ENCODE data around the gene CABP5.
"Not testable (repeated sequence)": the region's sequence is repeated elsewhere in the genome, so short reads cannot be mapped to it uniquely, and the experiment has no call there.

Gene CABP5

DNA sequence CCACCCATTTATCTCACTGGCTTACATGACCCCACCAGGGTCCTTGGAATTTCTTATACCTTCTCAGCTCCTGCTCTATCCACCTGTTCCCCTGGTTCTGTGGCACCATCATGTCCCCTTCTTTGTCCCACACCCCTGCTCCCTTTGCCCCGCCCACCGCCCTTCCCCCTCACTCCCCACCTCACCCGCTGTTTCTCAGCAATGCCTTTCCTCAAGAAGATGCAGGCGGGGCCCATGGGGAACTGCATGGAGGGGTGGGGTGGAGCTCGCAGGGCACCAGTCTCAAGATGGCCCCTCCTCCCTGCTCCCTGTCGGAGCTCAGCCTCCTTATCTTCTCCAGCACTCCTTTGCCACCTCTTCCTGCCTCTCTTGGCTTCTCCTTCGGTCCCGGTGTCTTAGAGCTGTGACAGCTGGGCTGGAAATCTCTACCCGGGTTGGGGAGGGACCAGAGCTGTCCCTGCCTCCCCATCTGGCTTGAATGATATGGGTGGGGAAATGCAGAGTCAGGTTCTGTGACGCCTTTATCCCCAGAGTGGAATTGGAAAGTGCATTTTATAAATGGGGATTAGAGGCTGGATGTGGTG, at the start of gene CABP5:
CABP5 (minus strand) TSS at position 405 of the 584 bp plus-strand sequence; CDS start at position 248, 157 bp downstream.
- Histone ChIP-seq H3K9me3 (ENCODE audit: control insufficient read depth, insufficient read depth, low read length) (no peaks in the 10 kb centered on the region), H3K9ac (ENCODE audit: low read depth, low read length) (no peak within 1 kb of the TSS), H3K4me1 (ENCODE audit: control insufficient read depth, insufficient read depth, low read length) (no peaks in the 10 kb centered on the region), H3K4me3 (ENCODE audit: low read depth, low read length) (no peak within 1 kb of the TSS), H3K36me3 (ENCODE audit: control insufficient read depth, insufficient read depth, low read length) (no peaks in the 10 kb centered on the region), H3K27me3 (ENCODE audit: control insufficient read depth, insufficient read depth, low read length) (no peaks in the 10 kb centered on the region)

GRCh38 chr19:48091111-48091718, 47.3 kb upstream of the CABP5 start:
- not testable (repeated sequence) for H3K9ac ChIP-seq (ENCODE audit: low read depth, low read length); H3K36me3 ChIP-seq (ENCODE audit: control insufficient read depth, insufficient read depth, low read length); H3K27me3 ChIP-seq (ENCODE audit: control insufficient read depth, insufficient read depth, low read length); H3K4me1 ChIP-seq (ENCODE audit: control insufficient read depth, insufficient read depth, low read length); H3K9me3 ChIP-seq (ENCODE audit: control insufficient read depth, insufficient read depth, low read length); H3K4me3 ChIP-seq (ENCODE audit: low read depth, low read length)

DNA sequence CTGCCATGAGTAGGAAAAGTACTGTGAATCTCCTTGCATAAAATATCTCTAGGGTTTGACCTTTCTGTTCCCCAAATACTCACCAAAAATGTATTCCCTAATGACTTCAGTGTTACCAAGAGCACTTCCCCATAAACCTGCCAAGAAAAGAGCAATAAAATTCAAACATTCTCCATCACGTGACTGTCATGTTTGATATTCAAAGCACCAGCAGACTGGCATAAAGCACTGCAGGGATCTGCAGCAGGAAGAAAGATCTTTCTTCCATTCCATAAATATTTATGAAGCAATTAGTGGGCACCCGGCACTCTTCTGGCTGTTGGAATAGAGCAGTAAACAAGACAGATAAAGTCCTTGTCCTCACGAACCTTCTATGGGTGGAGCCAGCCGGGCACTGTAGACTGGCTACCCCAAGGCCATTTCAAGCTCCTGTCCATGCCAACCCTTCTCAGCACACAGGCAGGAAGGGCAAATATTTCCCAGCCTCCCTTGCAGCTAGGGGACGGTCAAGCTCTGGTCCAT, 46.5 kb upstream of the CABP5 start:
- no peaks in the 10 kb centered on the region for H3K9me3 ChIP-seq (ENCODE audit: control insufficient read depth, insufficient read depth, low read length)
- no peak overlapping the region for H3K9ac ChIP-seq (ENCODE audit: low read depth, low read length)
- H3K36me3 ChIP-seq (ENCODE audit: control insufficient read depth, insufficient read depth, low read length): no peaks in the 10 kb centered on the region
- H3K4me1 ChIP-seq (ENCODE audit: control insufficient read depth, insufficient read depth, low read length): no peaks in the 10 kb centered on the region
- no peaks in the 10 kb centered on the region for H3K27me3 ChIP-seq (ENCODE audit: control insufficient read depth, insufficient read depth, low read length)
- H3K4me3 ChIP-seq (ENCODE audit: low read depth, low read length): no peak overlapping the region

- H3K4me3 ChIP-seq (ENCODE audit: low read depth, low read length); H3K9ac ChIP-seq (ENCODE audit: low read depth, low read length); H3K27me3 ChIP-seq (ENCODE audit: control insufficient read depth, insufficient read depth, low read length); H3K4me1 ChIP-seq (ENCODE audit: control insufficient read depth, insufficient read depth, low read length); H3K9me3 ChIP-seq (ENCODE audit: control insufficient read depth, insufficient read depth, low read length); H3K36me3 ChIP-seq (ENCODE audit: control insufficient read depth, insufficient read depth, low read length): not testable (repeated sequence)
These were observed 45.1 kb upstream of the CABP5 start for GRCh38 chr19:48088991-48089390.

DNA sequence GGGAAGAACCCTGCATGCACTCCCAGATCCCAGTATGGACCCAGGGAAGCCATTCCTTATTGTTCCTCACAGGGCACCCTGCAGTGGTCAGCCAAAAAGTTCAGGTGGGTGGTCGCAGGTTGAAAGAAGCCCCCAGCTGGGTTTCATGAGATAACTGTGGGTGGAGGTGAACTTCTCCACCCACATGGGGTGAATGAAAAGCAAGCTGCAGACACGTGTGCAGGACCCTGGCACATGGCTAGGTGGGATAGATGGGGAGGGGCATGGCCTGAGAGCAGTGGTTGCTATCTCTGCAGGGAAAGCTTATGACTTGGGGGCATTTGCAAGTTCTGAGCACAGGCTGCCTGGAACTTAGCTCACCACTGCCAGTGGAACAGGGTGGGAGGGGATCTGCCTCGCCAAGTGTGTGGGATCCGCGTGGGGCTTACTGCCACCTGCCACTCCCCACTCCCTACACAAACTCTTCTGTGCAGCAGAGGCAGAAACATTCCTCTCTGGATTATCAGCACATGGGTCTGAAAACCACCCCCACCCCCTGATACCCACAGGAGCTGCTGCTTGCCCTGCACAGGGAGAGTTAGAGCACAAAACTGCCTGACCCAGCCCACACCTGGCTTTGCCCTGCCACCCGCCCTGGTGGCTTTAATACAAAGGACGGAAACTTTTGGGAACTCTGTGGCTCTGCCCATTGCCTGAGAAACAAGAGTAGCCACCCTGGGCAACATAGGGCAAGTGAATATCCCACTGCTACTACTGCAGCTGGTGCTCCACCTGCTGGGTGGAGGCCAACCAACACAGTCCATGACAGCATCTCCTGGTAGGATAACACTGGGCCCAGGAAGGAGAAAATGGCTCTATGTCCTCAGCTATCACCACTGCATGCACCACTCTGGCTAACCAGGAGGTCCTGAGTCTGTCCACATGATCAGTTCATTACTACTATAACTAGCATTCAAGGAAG, 42.3 kb upstream of the CABP5 start:
- Histone ChIP-seq H3K4me1 (ENCODE audit: control insufficient read depth, insufficient read depth, low read length) (no peaks in the 10 kb centered on the region), H3K9me3 (ENCODE audit: control insufficient read depth, insufficient read depth, low read length) (no peaks in the 10 kb centered on the region), H3K4me3 (ENCODE audit: low read depth, low read length) (no peak overlapping the region), H3K36me3 (ENCODE audit: control insufficient read depth, insufficient read depth, low read length) (no peaks in the 10 kb centered on the region), H3K9ac (ENCODE audit: low read depth, low read length) (no peak overlapping the region), H3K27me3 (ENCODE audit: control insufficient read depth, insufficient read depth, low read length) (no peaks in the 10 kb centered on the region)

- Histone ChIP-seq H3K27me3 (ENCODE audit: control insufficient read depth, insufficient read depth, low read length) (no peaks in the 10 kb centered on the region), H3K9me3 (ENCODE audit: control insufficient read depth, insufficient read depth, low read length) (no peaks in the 10 kb centered on the region), H3K4me3 (ENCODE audit: low read depth, low read length) (no peak overlapping the region), H3K36me3 (ENCODE audit: control insufficient read depth, insufficient read depth, low read length) (no peaks in the 10 kb centered on the region), H3K4me1 (ENCODE audit: control insufficient read depth, insufficient read depth, low read length) (no peaks in the 10 kb centered on the region), H3K9ac (ENCODE audit: low read depth, low read length) (no peak overlapping the region)
These were observed 41.2 kb upstream of the CABP5 start for GRCh38 chr19:48085076-48085475.

DNA sequence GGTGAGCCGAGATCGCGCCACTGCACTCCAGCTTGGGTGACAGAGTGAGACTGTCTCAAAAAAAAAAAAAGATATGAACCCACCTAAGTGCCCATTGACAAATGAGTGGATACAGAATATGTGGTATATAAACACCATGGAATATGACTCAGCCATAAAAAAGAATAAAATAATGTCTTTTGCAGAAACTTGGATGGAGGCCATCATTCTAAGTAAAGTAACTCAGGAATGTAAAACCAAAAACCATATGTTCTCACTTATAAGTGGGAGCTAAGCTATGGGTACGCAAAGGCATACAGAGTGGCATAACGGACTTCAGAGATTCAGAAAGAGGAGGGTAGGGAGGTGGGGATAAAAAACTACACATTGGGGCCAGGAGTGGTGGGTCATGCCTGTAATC, 37.2 kb upstream of the CABP5 start:
- Histone ChIP-seq H3K4me1 (ENCODE audit: control insufficient read depth, insufficient read depth, low read length) (no peaks in the 10 kb centered on the region), H3K9me3 (ENCODE audit: control insufficient read depth, insufficient read depth, low read length) (no peaks in the 10 kb centered on the region), H3K36me3 (ENCODE audit: control insufficient read depth, insufficient read depth, low read length) (no peaks in the 10 kb centered on the region), H3K4me3 (ENCODE audit: low read depth, low read length) (no peak overlapping the region), H3K9ac (ENCODE audit: low read depth, low read length) (no peak overlapping the region), H3K27me3 (ENCODE audit: control insufficient read depth, insufficient read depth, low read length) (no peaks in the 10 kb centered on the region)

- not testable (repeated sequence) for H3K36me3 ChIP-seq (ENCODE audit: control insufficient read depth, insufficient read depth, low read length); H3K9ac ChIP-seq (ENCODE audit: low read depth, low read length); H3K4me3 ChIP-seq (ENCODE audit: low read depth, low read length); H3K9me3 ChIP-seq (ENCODE audit: control insufficient read depth, insufficient read depth, low read length); H3K27me3 ChIP-seq (ENCODE audit: control insufficient read depth, insufficient read depth, low read length); H3K4me1 ChIP-seq (ENCODE audit: control insufficient read depth, insufficient read depth, low read length)
These were observed 26.4 kb upstream of the CABP5 start for GRCh38 chr19:48070177-48070769.

- Histone ChIP-seq H3K9ac (ENCODE audit: low read depth, low read length) (no peak overlapping the region), H3K9me3 (ENCODE audit: control insufficient read depth, insufficient read depth, low read length) (no peaks in the 10 kb centered on the region), H3K27me3 (ENCODE audit: control insufficient read depth, insufficient read depth, low read length) (no peaks in the 10 kb centered on the region), H3K4me3 (ENCODE audit: low read depth, low read length) (no peak overlapping the region), H3K36me3 (ENCODE audit: control insufficient read depth, insufficient read depth, low read length) (no peaks in the 10 kb centered on the region), H3K4me1 (ENCODE audit: control insufficient read depth, insufficient read depth, low read length) (peaks cover 2% of the 10 kb centered on the region)
These were observed 25.6 kb upstream of the CABP5 start for GRCh38 chr19:48069435-48069834.

DNA sequence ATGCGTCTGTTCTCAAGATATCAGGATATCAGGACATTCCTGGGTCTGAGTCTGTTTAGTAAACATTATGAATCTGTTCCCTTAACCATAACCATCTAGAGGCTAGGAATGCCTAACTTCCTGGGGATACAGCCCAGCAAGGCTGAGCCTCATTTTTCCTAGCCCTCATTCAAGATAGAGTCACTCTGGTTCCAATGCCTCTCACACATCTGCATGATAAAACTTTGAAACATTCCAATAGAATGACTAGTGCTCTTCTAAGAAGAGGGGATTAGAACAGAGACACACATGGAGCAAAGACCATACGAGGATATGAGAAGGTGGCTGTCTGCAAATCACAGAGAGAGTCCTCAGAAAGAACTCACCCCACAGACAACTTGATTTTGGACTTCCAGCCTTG, 20.6 kb upstream of the CABP5 start:
- Histone ChIP-seq H3K27me3 (ENCODE audit: control insufficient read depth, insufficient read depth, low read length) (no peaks in the 10 kb centered on the region), H3K4me3 (ENCODE audit: low read depth, low read length) (no peak overlapping the region)

GRCh38 chr19:48061401-48062344, 17.8 kb upstream of the CABP5 start:
- peaks cover 2% of the 10 kb centered on the region for H3K4me1 ChIP-seq (ENCODE audit: control insufficient read depth, insufficient read depth, low read length)
- no peaks in the 10 kb centered on the region for H3K36me3 ChIP-seq (ENCODE audit: control insufficient read depth, insufficient read depth, low read length)
- peak overlapping the region; percentile 30 for H3K4me3 ChIP-seq (ENCODE audit: low read depth, low read length)
- no peaks in the 10 kb centered on the region for H3K9me3 ChIP-seq (ENCODE audit: control insufficient read depth, insufficient read depth, low read length)
- no peak overlapping the region for H3K9ac ChIP-seq (ENCODE audit: low read depth, low read length)
- no peaks in the 10 kb centered on the region for H3K27me3 ChIP-seq (ENCODE audit: control insufficient read depth, insufficient read depth, low read length)

More for the DNA sequence above, 20.6 kb upstream of the CABP5 start:
- no peak overlapping the region for H3K9ac ChIP-seq (ENCODE audit: low read depth, low read length)
- no peaks in the 10 kb centered on the region for H3K9me3 ChIP-seq (ENCODE audit: control insufficient read depth, insufficient read depth, low read length)
- no peaks in the 10 kb centered on the region for H3K36me3 ChIP-seq (ENCODE audit: control insufficient read depth, insufficient read depth, low read length)
- H3K4me1 ChIP-seq (ENCODE audit: control insufficient read depth, insufficient read depth, low read length): peaks cover 4% of the 10 kb centered on the region

All from iPS-15b (cell line).